SKM-1 (cell line): ENCODE data around the gene TMC7.

Experiments
- DNase-seq: peaks from one replicate; lab custom pipeline; 2025; ENCODE audit not compliant: unreplicated experiment; lab: John Stamatoyannopoulos, UW

TMC7 gene

GRCh38 chr16:19112099-19112407 is 128.3 kb downstream of the TMC7 start:
- DNase-seq = no peak
